C4-2B (cell line): ENCODE results near the gene DUSP16.

Experiments
- ZFX ChIP-seq: fragments of 450-650 bp; IDR thresholded peaks from 2 replicates; pipeline ENCODE4 v1.6.1; 2017
- TF ChIP-seq, protein P1 (sequence below): fragments of 450-650 bp; conservative IDR thresholded peaks from 2 replicates; pipeline ENCODE4 v1.5.1; 2017; ENCODE audit warnings: mild to moderate bottlenecking

DNA sequence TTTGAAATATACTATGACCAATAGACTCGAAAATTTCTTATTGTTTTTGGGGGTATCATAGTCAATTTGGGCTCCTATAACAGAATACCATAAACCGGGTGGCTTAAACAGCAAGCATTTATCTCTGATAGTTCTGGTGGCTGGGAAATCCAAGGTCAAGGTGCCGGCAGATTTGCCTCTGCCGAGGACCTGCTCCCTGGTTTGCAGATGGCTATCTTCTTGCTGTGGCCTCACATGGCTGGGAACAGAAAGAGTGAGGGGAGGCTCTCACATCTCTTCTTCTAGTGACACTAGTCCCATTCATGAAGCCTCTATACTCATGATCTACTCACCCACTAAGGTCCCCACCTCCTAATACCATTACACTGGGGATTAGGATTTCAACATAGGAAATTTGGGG is 135.1 kb downstream of the DUSP16 start:
- TF ChIP-seq, protein P1, sequence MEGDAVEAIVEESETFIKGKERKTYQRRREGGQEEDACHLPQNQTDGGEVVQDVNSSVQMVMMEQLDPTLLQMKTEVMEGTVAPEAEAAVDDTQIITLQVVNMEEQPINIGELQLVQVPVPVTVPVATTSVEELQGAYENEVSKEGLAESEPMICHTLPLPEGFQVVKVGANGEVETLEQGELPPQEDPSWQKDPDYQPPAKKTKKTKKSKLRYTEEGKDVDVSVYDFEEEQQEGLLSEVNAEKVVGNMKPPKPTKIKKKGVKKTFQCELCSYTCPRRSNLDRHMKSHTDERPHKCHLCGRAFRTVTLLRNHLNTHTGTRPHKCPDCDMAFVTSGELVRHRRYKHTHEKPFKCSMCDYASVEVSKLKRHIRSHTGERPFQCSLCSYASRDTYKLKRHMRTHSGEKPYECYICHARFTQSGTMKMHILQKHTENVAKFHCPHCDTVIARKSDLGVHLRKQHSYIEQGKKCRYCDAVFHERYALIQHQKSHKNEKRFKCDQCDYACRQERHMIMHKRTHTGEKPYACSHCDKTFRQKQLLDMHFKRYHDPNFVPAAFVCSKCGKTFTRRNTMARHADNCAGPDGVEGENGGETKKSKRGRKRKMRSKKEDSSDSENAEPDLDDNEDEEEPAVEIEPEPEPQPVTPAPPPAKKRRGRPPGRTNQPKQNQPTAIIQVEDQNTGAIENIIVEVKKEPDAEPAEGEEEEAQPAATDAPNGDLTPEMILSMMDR = no peak
- TF ChIP-seq ZFX = no peak
